T-helper 1 cell treated with Interleukin-12 subunit alpha and Interleukin-12 subunit beta and Interleukin-4 antibody, amounts not matched to agents 30 ng/mL and 1 ng/mL, for 36 hours (primary cell): ENCODE results near the gene POU6F2. TPM values are rescaled to one million over a fixed set of nuclear protein-coding genes. Genes with fewer than 3 reads are reported as not detected.
"Not testable (repeated sequence)": the region's sequence is repeated elsewhere in the genome, so short reads cannot be mapped to it uniquely, and the experiment has no call there.

Experiments
- intact Hi-C: fragments of 100-400 bp; cut with micrococcal nuclease; formaldehyde crosslinking; loops from one replicate; pipeline ENCODE4 v1.15.1; 2024
- total RNA-seq: library from RNA; stranded (reverse); gene quantifications from 2 replicates; pipeline ENCODE4 v1.2.3, GENCODE V29; 2022

The POU6F2 gene
- total RNA-seq, 1 donor from 2014 or later = 0.32 TPM

GRCh38 chr7:39349452-39350123, 371.9 kb downstream of the POU6F2 start:
- intact Hi-C loops = no loop called here

GRCh38 chr7:39353615-39354376, 376.1 kb downstream of the POU6F2 start:
- intact Hi-C loops = no loop called here

GRCh38 chr7:39355664-39356063, 378.0 kb downstream of the POU6F2 start:
- intact Hi-C loops = no loop called here

GRCh38 chr7:39356172-39356925, 378.6 kb downstream of the POU6F2 start:
- intact Hi-C loops = no loop called here

GRCh38 chr7:39357648-39358047, 379.9 kb downstream of the POU6F2 start:
- intact Hi-C loops = no loop called here

GRCh38 chr7:39360038-39360437, 382.3 kb downstream of the POU6F2 start:
- intact Hi-C loops = no loop called here

- intact Hi-C loops = no loop called here
These were observed 383.1 kb downstream of the POU6F2 start for GRCh38 chr7:39360766-39361165.

GRCh38 chr7:39365751-39366295, 388.1 kb downstream of the POU6F2 start:
- intact Hi-C loops = no loop called here

- intact Hi-C loops = no loop called here
These were observed 389.7 kb downstream of the POU6F2 start for GRCh38 chr7:39367451-39367850.

GRCh38 chr7:39367943-39368342, 390.2 kb downstream of the POU6F2 start:
- intact Hi-C loops = no loop called here

GRCh38 chr7:39372383-39372782, 394.7 kb downstream of the POU6F2 start:
- intact Hi-C loops = no loop called here

- intact Hi-C loops = no loop called here
These were observed 396.8 kb downstream of the POU6F2 start for GRCh38 chr7:39374436-39375040.

- intact Hi-C loops = no loop called here
These were observed 397.6 kb downstream of the POU6F2 start for GRCh38 chr7:39375047-39375873.

GRCh38 chr7:39375874-39376190, 398.1 kb downstream of the POU6F2 start:
- intact Hi-C loops = no loop called here

- intact Hi-C loops = not testable (repeated sequence)
These were observed 399.2 kb downstream of the POU6F2 start for GRCh38 chr7:39376881-39377280.

GRCh38 chr7:39379416-39379815, 401.7 kb downstream of the POU6F2 start:
- intact Hi-C loops = no loop called here

- intact Hi-C loops = no loop called here
These were observed 405.4 kb downstream of the POU6F2 start for GRCh38 chr7:39383136-39383535.

GRCh38 chr7:39384386-39384785, 406.7 kb downstream of the POU6F2 start:
- intact Hi-C loops = no loop called here

- intact Hi-C loops = no loop called here
These were observed 409.0 kb downstream of the POU6F2 start for GRCh38 chr7:39386718-39387117.

GRCh38 chr7:39392151-39392550, 414.4 kb downstream of the POU6F2 start:
- intact Hi-C loops = no loop called here
